KMS-11 (cell line): Measurements from ENCODE around the gene EHD2.

ENCODE experiments used
- H2AFZ ChIP-seq: fragments of 200-600 bp; sonication (generic); 2 replicates; pipeline ENCODE4 v1.6.1; 2016; ENCODE audit warnings: antibody characterized with exemption, mixed run types, low read depth
- H3K27ac ChIP-seq: fragments of 200-600 bp; sonication (generic); 2 replicates; pipeline ENCODE4 v1.6.1; 2016; ENCODE audit warnings: mild to moderate bottlenecking, mixed run types
- H3K27me3 ChIP-seq: fragments of 200-600 bp; sonication (generic); 2 replicates; pipeline ENCODE4 v1.6.1; 2017; ENCODE audit warnings: mild to moderate bottlenecking, low read depth, mixed run types, moderate library complexity; ENCODE audit not compliant: insufficient read depth
- H3K36me3 ChIP-seq: fragments of 200-600 bp; sonication (generic); 2 replicates; pipeline ENCODE4 v1.6.1; 2017; ENCODE audit warnings: mild to moderate bottlenecking, mixed run types; ENCODE audit not compliant: insufficient read depth
- H3K4me1 ChIP-seq: fragments of 200-600 bp; sonication (generic); 2 replicates; pipeline ENCODE4 v1.6.1; 2016; ENCODE audit warnings: mild to moderate bottlenecking, low read depth, mixed run types; ENCODE audit not compliant: poor library complexity, severe bottlenecking
- H3K4me2 ChIP-seq: fragments of 200-600 bp; sonication (generic); 2 replicates; pipeline ENCODE4 v1.7.0; 2016; ENCODE audit warnings: mild to moderate bottlenecking, mixed run types
- H3K4me3 ChIP-seq: fragments of 200-600 bp; sonication (generic); IDR thresholded peaks from 2 replicates; pipeline ENCODE4 v1.6.1; 2017; ENCODE audit warnings: low read depth, low read length, mixed read lengths; ENCODE audit not compliant: insufficient read depth
- H3K79me2 ChIP-seq: fragments of 200-600 bp; sonication (generic); 2 replicates; pipeline ENCODE4 v1.6.1; 2016; ENCODE audit warnings: low read depth, mixed run types; ENCODE audit not compliant: insufficient read depth
- H3K9ac ChIP-seq: fragments of 200-600 bp; sonication (generic); 2 replicates; pipeline ENCODE4 v1.6.1; 2016; ENCODE audit warnings: mild to moderate bottlenecking, mixed run types
- H4K20me1 ChIP-seq: fragments of 200-600 bp; sonication (generic); 2 replicates; pipeline ENCODE4 v1.6.1; 2016; ENCODE audit warnings: mild to moderate bottlenecking, mixed run types; ENCODE audit not compliant: insufficient read depth
- CTCF ChIP-seq: fragments of 200-600 bp; sonication (generic); conservative IDR thresholded peaks from 2 replicates; pipeline ENCODE4 v1.6.1; 2017; ENCODE audit warnings: low read depth, mild to moderate bottlenecking, antibody characterized with exemption, low read length, moderate library complexity, mixed read lengths

The EHD2 gene

GRCh38 chr19:47790398-47790814 is 77.2 kb downstream of the EHD2 start:
- Histone ChIP-seq H3K4me2 (no peak overlapping the region), H3K9ac (no peak overlapping the region), H4K20me1 (no peaks in the 10 kb centered on the region), H3K27me3 (no peaks in the 10 kb centered on the region; the same call in 1 of the 2 replicates), H3K79me2 (no peaks in the 10 kb centered on the region), H3K4me3 (no peak overlapping the region), H3K27ac (no peak overlapping the region), H2AFZ (no peak overlapping the region), H3K36me3 (no peaks in the 10 kb centered on the region), H3K4me1 (no peaks in the 10 kb centered on the region)
- TF ChIP-seq CTCF: peak; percentile 81

GRCh38 chr19:47792616-47793015 is 79.4 kb downstream of the EHD2 start:
- H3K9ac ChIP-seq: no peak overlapping the region
- H2AFZ ChIP-seq: no peak overlapping the region
- H4K20me1 ChIP-seq: no peaks in the 10 kb centered on the region
- H3K36me3 ChIP-seq: no peaks in the 10 kb centered on the region
- no peak overlapping the region for H3K27ac ChIP-seq
- H3K4me2 ChIP-seq: no peak overlapping the region
- H3K79me2 ChIP-seq: no peaks in the 10 kb centered on the region
- H3K27me3 ChIP-seq: peaks cover 15% of the 10 kb centered on the region
- no peak for TF ChIP-seq CTCF
- H3K4me1 ChIP-seq: no peaks in the 10 kb centered on the region
- no peak overlapping the region for H3K4me3 ChIP-seq
